COR-L47 (cell line): ENCODE data around the gene CENATAC.
"Not testable (repeated sequence)": the region's sequence is repeated elsewhere in the genome, so short reads cannot be mapped to it uniquely, and the experiment has no call there.

Source experiments
- DNase-seq: peaks from one replicate; lab custom pipeline; 2025; lab: John Stamatoyannopoulos, UW

CENATAC gene

DNA sequence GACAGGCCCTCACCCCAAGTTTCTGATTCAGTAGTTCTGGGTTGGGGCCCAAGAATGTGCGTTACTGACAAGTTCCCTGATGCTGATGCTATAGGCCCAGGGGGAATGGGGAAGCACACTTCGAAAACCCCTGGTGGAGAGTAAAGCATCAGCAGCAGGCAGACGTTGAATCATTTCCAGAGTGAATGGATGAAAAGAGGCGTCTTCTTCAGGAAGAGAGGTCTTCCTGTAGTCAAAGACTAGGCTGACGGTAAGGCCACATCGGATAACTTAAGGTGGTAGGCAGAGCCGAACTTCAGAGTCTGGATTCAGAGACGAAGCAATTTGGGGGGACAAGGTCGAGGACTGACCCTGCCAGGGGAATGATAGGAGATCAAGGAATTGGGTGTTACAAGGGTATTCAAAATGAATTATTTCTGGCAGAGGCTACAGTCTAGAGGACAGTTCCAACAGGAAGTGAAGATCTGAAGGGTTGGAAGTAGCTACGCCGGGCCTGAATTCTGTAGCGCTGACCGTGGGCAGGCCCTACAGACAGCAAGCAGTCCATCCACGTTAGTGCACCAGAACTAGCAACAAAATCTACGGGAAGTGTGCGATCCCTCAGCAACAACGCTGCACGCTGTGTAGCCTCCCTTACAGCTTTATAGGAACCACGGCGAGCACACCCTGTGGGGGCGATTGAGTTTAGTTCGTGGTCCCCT is 862 bp upstream of the CENATAC start:
- DNase-seq: no peak

DNA sequence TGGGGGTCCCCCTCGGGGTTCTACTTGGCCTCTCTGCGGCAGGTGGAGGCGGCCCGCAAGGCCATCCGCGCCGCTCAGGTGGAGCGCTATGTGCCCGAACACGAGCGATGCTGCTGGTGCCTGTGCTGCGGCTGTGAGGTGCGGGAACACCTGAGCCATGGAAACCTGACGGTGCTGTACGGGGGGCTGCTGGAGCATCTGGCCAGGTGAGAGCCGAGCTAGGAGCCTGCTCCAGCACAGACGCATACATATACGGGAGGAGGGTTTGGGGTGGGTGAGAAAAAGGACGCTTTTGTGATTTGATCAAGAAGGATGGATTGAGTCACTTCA is 415 bp downstream of the CENATAC start:
- no peak for DNase-seq

DNA sequence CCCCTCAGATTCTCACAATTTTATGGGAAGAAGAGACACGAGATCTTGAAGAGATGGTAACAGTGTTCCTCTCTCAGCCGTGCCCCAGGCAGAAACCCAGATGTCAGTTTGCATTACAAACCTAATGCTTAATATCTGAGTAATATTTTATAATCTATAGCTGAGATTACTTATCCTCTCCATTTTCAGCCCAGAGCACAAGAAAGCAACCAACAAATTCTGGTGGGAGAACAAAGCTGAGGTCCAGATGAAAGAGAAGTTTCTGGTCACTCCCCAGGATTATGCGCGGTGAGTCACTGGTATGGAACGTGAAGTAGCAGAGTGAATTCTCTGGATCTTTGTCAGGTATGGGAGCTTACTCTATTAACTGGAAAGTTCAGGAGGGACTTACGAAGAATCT is 884 bp downstream of the CENATAC start:
- DNase-seq: no peak

DNA sequence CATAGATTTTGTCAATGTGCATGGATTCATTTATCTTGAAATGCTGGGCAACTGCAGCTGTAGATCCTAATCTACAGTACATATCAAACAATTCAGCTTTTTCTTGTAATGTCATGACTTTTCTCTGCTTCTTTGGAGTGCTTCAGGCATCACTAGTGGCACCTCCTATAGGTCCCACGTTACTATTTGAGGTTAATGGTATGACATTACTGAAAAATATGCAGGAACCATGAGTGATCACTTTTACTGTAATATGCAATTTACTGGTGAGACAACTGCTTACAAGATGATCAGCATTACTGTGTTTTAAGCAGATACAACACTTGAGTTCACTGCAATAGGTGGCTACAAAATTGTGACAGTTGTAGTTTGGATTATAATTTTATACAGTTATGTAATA is 3.0 kb downstream of the CENATAC start:
- no peak for DNase-seq

DNA sequence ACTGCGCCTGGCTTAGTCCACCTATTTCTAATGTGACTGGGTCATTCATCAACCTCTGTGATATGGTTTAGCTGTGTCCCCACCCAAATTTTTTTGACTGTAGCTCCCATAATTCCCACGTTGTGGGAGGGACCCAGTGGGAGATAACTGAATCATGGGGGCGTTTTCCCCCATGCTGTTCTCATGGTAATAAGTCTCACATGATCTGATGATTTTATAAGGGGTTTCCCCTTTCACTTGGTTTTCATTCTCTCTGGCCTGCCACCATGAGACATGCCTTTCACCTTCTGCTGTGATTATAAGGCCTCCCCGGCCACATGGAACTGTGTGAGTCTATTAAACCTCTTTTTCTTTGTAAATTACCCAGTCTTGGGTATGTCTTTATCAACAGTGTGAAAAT is 8.7 kb downstream of the CENATAC start:
- DNase-seq: no peak

DNA sequence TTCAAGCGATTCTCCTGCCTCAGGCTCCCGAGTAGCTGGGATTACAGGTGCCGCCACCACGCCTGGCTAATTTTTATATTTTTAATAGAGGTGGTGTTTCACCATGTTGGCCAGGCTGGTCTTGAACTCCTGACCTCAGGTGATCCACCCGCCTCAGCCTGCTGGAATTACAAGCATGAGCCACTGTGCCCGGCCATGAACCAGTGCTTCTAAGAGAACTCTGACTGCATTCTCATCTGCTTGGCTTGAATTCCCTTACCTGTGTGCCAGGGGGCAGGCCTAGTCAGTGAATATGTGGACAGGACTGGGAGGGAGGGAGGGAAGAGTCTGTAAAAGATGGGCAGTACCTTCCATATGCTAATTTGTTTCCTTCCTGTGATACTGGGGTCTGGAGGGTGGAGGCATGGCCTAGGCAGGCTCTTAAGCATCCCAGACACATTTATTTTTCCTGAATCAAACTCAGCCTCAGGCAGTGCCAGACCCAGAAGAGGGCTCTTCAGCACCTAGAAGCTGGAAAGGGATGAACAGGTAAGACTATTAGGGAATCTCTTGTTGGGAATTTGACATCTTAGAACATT is 13.6 kb downstream of the CENATAC start:
- DNase-seq: no peak

DNA sequence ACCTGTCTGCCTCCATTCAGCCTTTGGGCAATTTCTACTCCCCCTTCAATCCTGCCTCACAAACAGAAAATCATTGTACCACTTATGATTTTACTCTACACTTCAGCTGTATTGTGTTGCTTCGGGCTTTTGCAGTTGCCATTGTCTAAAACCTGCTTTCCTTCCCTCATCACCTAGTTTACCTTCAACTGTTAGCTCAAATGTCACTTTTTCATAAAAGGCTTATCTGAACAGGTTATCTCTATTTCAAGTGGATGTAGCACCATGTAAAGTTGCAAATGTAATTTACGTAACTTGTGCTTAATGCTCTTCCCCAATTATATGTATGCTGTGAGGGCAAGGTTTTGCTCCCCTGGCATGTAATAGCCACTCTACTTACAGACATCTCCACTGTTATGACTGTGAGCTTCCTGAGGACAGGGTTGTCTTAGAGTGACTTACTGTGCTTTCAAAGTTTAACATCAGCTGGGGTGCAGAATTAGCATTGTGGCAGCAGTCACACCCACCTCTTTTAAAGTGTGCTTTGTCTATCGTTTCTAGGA is 14.8 kb downstream of the CENATAC start:
- no peak for DNase-seq

DNA sequence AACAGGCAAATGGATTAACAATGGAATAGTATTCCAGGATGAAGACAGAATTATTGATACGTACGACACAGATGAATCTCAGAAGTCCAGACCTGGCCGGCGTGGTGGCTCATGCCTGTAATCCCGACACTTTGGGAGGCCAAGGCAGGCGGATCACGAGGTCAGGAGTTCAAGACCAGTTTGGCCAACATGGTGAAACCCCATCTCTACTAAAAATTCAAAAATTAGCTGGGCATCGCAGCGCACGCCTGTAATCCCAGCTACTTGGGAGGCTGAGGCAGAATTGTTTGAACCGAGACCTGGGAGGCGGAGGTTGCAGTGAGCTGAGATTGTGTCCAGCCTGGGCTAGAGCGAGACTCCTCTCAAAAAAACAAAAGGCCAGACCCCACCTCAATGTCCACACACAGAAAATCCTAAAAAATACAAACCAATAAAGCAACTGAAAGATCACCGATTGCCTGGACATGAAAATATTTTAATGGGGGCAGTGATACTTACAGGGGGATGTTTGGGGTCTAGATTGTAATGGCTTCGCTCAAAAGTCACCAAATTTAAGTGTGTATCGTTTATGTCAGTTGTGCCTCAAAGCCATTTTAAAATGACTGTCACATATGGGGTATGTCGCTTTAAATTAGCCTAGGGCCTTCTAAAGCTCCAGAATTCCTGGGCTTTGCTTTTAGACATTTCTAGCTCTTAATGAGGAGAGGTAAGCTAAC is 16.4 kb downstream of the CENATAC start:
- DNase-seq: no peak

DNA sequence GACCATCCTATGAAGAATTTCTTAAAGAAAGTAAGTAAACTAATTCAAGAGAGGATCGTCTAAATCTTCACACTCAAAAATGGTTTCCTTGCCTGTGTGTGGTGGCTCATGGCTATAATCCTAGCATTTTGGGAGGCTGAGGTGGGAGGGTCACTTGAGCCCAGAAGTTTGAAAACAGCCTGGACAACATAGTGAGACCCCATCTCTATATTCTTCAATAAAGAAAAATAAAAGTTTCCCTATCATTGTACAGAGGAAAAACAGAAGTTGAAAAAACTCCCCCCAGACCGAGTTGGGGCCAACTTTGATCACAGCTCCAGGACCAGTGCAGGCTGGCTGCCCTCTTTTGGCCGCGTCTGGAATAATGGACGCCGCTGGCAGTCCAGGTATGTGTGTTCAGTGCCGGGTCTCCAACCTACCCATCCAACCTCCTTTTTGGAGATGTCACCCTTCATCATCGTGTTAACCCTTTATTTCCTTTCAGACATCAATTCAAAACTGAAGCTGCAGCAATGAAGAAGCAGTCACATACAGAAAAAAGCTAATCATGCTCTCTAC is 17.2 kb downstream of the CENATAC start:
- no peak for DNase-seq

DNA sequence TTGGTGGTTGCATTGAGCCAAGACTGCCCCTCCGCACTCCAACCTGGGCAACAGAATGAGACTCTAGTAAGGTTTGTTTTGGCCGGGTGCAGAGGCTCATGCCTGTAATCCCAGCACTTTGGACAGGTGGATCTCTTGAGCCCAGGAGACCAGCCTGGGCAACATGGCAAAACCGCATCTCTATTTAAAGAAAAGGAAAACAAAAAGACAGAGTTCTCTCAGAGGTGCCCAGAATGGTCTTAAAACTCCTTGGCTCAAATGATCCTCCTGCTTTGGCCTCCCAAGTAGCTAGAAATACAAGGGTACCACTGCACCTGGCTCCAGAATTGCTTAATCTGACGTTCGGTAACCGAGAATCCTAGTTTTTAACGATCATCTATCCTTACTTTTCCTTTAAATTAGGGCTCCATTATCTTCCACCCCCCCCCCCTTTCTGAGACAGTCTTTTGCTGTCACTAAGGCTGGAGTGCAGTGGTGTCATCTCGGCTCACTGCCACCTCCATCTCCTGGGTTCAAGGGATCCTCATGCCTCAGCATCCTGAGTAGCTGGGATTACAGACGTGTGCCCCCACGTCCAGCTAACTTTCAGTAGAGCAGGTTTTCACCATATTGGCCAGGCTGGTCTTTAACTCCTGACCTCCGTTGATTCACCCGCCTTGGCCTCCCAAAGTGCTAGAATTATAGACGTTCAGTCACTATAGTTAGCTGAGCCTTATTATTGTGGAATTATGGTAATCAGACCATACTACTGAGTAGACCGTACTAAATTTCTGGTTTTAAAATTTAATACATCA is 18.5 kb downstream of the CENATAC start:
- DNase-seq: no peak

DNA sequence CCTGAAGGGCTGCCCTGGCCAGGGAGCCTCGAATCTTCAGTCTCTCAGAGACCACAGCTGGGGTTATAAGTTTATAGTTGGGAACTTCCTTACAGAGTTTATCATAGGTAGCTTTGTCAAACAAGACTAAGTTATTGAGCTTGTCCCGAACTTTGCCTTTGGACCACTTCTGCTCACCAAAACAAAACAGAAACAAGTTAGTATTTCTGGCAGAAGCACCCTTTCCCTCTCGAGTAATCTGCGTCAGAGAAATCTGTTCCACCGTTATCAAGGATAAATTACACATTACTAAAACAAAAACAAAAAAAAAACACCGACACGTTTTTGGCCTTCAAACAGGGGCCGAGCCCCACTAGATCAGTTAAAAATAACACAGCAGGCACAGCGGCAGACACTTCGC is 19.4 kb downstream of the CENATAC start:
- DNase-seq: not testable (repeated sequence)

DNA sequence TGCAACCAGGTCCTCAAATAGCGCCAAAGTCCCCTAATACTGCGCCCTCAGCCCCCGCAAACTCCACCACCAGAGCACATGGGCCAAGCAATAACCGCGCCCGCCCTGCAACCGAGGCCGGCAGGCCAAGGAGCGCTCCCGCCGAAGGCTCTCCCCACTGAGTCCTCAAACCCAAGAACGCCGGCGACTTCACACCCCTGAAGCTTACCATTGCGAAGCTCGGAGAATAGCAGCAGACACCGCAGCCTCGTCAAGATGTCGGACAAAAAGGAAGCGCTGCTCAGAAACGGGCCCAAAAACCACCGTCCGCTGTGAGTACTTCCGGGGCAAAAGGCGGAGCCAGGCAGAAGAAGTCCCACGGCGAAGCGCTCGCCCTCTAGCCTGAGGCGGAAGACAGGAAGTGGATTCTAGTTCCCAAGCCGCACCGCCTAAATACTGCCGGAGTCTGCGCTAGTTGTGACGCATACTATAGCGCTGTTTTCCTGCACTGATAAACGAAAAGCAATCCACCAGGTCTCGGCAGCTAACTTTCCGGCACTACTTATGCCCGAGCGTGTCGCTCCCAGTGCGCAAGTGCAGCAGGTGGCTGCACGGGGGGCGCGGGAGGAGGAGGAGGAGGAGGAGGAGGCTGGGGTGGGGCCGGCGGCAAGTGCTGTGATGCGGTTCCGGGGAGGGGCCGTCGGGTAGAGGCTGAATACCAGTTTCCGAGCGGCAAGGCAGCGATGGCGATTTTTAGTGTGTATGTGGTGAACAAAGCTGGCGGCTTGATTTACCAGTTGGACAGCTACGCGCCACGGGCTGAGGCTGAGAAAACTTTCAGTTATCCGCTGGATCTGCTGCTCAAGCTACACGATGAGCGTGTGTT is 20.4 kb downstream of the CENATAC start, which contains the start of the genes RPS25 and TRAPPC4:
RPS25 (minus strand) TSS at position 270 of the 865 bp plus-strand sequence; CDS start at position 211, 59 bp downstream.
TRAPPC4 (plus strand) TSS at position 693 of the 865 bp plus-strand sequence; CDS start at position 723, 30 bp downstream.
- peak; percentile 94 for DNase-seq

DNA sequence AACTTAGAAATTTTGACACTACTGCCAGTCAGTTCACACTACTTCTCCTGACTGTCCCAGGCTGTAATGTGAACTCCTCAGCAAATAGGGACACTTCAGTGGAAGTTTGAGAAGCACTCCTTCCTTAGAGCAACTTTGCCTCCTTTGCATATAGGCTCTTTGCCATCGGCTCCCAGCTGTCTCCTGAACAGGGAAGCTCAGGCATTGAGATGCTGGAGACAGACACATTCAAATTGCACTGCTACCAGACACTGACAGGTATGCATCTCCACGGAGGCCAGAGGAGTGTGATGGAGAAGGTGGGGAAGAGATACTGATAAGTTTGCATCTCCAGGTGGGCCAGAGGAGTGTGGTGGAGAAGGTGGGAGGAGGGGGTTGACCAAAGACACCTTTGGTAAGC is 22.1 kb downstream of the CENATAC start:
- no peak for DNase-seq

DNA sequence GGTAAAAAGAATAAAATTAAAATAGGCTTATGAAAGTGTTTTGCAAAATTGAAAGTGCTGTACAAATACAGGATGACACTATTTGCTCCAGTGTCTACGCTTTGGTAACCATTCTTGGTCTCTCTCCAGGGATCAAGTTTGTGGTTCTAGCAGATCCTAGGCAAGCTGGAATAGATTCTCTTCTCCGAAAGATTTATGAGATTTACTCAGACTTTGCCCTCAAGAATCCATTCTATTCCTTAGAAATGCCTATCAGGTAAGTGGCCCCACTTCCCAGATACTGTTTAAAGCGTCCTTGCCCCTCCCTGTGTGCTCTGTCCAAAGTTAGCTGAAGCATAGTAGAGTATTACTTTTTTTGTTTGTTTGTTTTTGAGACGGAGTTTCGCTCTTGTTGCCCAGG is 23.7 kb downstream of the CENATAC start:
- no peak for DNase-seq

DNA sequence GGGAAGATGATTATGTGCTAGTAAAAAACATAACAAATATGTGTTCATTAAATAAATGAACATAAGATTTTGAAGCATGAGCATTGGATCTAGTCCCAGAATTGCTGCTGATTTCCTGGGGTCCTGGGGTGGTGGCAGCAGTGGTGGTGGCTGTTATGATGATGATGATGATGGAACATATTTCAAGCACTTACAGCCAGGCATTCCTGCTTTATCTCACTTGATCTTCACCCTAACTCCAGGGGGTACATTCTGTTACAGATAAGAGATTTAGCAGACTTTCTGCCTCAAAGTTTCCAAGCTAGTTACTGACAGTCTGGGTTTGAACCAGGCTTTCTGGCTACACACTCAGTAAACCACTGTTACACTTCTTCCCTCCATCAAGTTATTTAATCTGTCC is 25.8 kb downstream of the CENATAC start:
- DNase-seq: no peak

DNA sequence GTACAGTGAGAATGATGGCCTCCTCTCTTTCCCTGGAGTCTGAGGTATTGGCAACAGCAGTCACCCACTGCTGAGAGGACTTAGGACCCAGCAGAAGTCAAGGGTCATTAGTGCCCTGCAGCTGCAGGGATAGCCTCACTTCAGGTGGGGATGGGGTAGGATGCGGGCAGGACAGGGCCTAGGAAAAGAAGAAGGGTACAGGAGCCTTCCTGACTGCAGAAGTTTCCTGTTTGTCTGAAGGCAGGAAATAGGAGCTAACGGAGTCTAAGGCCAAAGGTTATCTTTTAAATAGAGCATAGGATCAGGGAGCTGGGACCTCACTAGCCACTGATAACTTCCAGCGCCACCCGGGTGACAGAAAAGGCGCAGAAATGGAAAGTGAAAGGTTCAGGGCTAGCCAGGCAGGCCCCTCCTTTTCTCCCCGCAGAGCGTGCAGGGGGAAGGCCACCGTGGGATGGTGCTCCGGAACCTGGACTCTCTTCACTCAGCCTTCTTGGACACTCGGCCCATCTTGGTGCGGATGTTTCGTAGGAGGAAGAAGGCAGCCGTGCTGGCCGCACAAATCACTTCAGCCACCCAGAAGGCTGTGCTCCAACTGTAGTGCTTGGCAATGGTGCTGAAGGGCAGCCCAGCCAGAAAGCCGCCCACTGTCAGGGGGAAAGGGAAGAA is 26.6 kb downstream of the CENATAC start:
- DNase-seq: no peak

DNA sequence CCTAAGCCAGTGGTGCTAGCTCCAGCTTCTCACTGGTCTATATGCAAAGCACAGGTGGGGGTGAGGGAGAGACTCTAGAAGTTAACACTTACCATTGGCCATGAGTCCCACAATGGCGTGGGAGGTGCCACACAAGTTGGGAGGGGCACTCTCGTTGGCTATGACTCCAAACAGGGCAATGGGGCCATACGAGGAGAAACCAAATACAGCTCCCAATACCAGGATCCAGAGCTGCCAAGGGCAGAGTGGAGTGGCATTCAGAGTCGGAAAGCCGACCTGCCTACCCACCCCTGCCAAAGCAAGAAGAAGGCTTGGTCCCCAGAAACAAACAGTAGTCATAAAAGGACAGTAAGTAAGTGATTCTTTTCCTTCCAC is 27.1 kb downstream of the CENATAC start:
- no peak for DNase-seq

DNA sequence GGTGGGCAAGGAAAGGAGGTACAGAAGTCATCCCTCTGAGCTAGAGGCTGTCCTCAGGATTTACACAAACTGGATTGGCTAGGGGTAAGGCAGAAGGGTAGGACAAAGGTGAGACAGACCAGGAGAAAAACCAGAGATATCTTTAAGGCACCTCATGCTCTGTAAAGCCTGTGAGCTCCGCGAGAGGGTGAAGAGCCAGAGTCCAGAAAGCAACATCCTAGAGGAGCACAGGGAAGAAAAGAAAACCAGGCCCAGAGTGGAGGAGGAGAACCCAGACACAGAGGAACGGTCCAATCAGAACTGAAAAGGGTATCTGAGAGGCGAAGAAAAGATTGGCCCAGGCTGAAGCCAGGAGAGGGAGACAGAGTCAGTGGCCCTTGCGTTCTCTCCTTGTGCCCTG is 27.6 kb downstream of the CENATAC start:
- no peak for DNase-seq

DNA sequence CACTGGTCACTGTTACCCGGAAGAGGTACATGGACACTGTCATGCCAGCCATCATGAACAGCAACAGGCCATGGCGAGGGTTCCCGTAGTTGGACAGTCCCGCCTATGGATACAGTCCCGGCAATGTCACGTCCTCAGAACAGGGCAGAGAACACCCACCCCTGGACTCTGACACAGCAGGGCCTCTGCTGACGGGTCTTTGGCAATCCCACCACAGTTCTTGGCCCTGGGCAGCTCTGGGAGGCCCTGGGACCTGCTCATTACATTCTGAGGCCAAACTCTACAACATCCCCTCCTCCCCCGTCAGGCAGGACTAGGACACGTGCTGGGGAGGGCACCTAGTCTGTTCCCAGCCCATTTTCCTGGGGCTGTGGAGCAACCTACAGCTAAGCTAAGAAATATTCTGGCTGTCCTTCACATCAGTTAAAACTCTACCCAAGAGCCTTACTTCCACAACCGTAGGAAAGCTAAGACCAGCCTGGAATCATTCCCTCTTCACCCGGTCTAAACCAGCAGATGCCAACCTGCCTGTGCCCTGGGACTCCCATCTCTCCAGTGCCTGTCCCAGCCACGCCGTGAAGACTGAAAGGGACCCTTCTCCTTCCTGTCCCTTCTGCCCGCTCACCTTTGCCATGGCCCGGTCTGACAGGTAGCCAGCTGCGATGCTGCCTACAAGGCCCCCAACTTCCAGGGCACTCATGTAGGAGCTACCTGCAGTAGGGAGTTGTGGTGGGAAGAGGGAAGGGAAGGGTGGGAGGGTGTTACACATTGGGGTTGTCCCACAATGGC is 28.2 kb downstream of the CENATAC start:
- DNase-seq: no peak

DNA sequence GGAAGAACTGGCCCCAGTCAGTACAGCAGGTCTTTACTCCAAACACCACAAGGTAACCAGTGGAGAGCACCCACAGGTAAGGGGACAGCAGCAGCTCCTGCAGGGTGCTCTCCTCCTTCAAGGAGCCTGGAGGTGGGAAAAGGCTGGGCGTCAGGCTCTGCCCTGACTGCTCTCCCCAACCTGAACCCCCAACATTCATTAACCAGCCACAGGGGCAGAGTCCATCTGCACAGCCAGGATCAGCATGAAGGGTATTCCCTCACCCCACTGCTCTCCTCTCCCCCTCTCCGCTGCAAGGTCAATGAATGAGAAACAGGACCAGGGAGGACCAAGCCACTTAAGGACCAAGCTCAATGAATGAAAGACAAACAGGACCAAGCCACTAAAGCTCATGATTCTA is 29.0 kb downstream of the CENATAC start:
- DNase-seq: no peak
